Lung (tissue), 12 donors: ENCODE data around the gene IGF2R. TPM values are rescaled to one million over a fixed set of nuclear protein-coding genes. Genes with fewer than 3 reads are reported as not detected.
"Not testable (repeated sequence)": the region's sequence is repeated elsewhere in the genome, so short reads cannot be mapped to it uniquely, and the experiment has no call there.

Source experiments
- ATAC-seq: fragments of 200-7000 bp; cut with Tn5 transposase; one replicate; pipeline ENCODE4 v1.9.1; 2020; ENCODE audit warnings: moderate number of reproducible peaks; ENCODE audit not compliant: insufficient read depth, low FRiP score
- DNase-seq, 3 donors: peaks; one replicate each; pipeline ENCODE4 v3.0.0-alpha.2; 2013 to 2017
- H3K27ac ChIP-seq, 2 donors: one replicate each; pipeline ENCODE4 v1.5.1; 2013; ENCODE audit warnings: mild to moderate bottlenecking in 2 of 2, moderate library complexity in 2 of 2, control low read depth in 1 of 2, inconsistent platforms in 1 of 2, low read depth in 1 of 2, low read length in 1 of 2
- H3K27me3 ChIP-seq, 3 donors: one replicate each; pipeline ENCODE4 v1.5.1; 2013; ENCODE audit warnings: low read length in 2 of 3; ENCODE audit not compliant: control insufficient read depth in 3 of 3, insufficient read depth in 3 of 3
- H3K36me3 ChIP-seq, 4 donors: one replicate each; pipeline ENCODE4 v1.5.1; 2013; ENCODE audit warnings: low read length in 4 of 4, mild to moderate bottlenecking in 1 of 4, moderate library complexity in 1 of 4; ENCODE audit not compliant: control insufficient read depth in 4 of 4, insufficient read depth in 4 of 4
- H3K4me1 ChIP-seq, 5 donors: one replicate each; pipeline ENCODE4 v1.5.1; 2013; ENCODE audit warnings: low read length in 5 of 5, mild to moderate bottlenecking in 2 of 5, moderate library complexity in 1 of 5; ENCODE audit not compliant: control insufficient read depth in 5 of 5, insufficient read depth in 5 of 5
- H3K4me3 ChIP-seq: one replicate; pipeline ENCODE4 v1.5.1; 2013; ENCODE audit warnings: mild to moderate bottlenecking, control low read depth, moderate library complexity
- H3K9ac ChIP-seq, 2 donors: one replicate each; pipeline ENCODE4 v1.5.1; 2013; ENCODE audit warnings: low read length in 2 of 2, control low read depth in 1 of 2; ENCODE audit not compliant: insufficient read depth in 1 of 2
- H3K9me3 ChIP-seq, 4 donors: one replicate each; pipeline ENCODE4 v1.5.1; 2013; ENCODE audit warnings: low read length in 3 of 4, mild to moderate bottlenecking in 1 of 4, moderate library complexity in 1 of 4; ENCODE audit not compliant: control insufficient read depth in 4 of 4, insufficient read depth in 3 of 4
- CTCF ChIP-seq: IDR thresholded peaks from 2 replicates; pipeline ENCODE4 v1.5.1; 2012; ENCODE audit warnings: mild to moderate bottlenecking; ENCODE audit errors: control extremely low read depth, extremely low read depth
- WGBS, 2 donors: extraction: QIAGEN DNeasy Blood & Tissue Kit; methylation state at CpG; one replicate each; pipeline ENCODE4 v1.1.7; 2013; 5-methylcytosine and 5-hydroxymethylcytosine counted together
- polyA plus RNA-seq, 2 donors: library from polyadenylated mRNA; stranded (reverse); fragments of 200-250 nt; gene quantifications; one replicate each; pipeline ENCODE4 v1.2.1, GENCODE V29; 2013
- total RNA-seq, 2 donors: library from RNA; depleted of rRNA in 1 of 2; stranded (reverse); fragments of >200 nt in 1 of 2; gene quantifications; one replicate each; pipeline ENCODE4 v1.2.1, GENCODE V29; 2014 to 2021
- donor health status: control.
- donor health status: control.
- donor health status: Bipolar disorder and iron deficiency.
- donor health status: healthy.
- donor health status: DM: yes; HTN: yes; CAD: no.

IGF2R gene
- total and polyA plus RNA-seq, 4 donors = 30.0 to 125 (median 92.6) TPM

GRCh38 chr6:160121981-160122380 lies 153.1 kb downstream of the IGF2R start:
- Histone ChIP-seq H3K27me3 (no peaks in the 10 kb centered on the region), H3K9ac (no peak overlapping the region), H3K9me3 (peaks cover 0 to 10% (median 0%) of the 10 kb centered on the region in 4 donors), H3K36me3 (no peaks in the 10 kb centered on the region), H3K4me3 (no peak overlapping the region), H3K4me1 (no peaks in the 10 kb centered on the region), H3K27ac (no peak overlapping the region)
- DNase-seq (no peak), ATAC-seq (no peak)
- no peak for TF ChIP-seq CTCF
- WGBS, 2 donors = 97 to 98% methylated on average over 14 of the region's 14 CpGs

- Histone ChIP-seq H3K27me3 (no peaks in the 10 kb centered on the region), H3K9me3 (peaks cover 0 to 6% (median 0%) of the 10 kb centered on the region in 4 donors), H3K4me1 (no peaks in the 10 kb centered on the region), H3K27ac (no peak overlapping the region), H3K36me3 (no peaks in the 10 kb centered on the region), H3K4me3 (no peak overlapping the region), H3K9ac (no peak overlapping the region)
- 86% methylated on average over 5 of the region's 5 CpGs for WGBS, 2 donors
- TF ChIP-seq CTCF = no peak
- ATAC-seq = no peak
- no peak for DNase-seq
Measured at GRCh38 chr6:160122744-160123143, 153.9 kb downstream of the IGF2R start.

- DNase-seq (no peak), ATAC-seq (no peak)
- no peak overlapping the region for H3K27ac ChIP-seq
- no peak for TF ChIP-seq CTCF
- no peak overlapping the region for H3K9ac ChIP-seq
- no peaks in the 10 kb centered on the region for H3K27me3 ChIP-seq
- H3K4me3 ChIP-seq = no peak overlapping the region
- WGBS, 2 donors = 95 to 100% methylated on average over 2 of the region's 2 CpGs
- no peaks in the 10 kb centered on the region for H3K36me3 ChIP-seq
- peaks cover 0 to 3% (median 0%) of the 10 kb centered on the region in 4 donors for H3K9me3 ChIP-seq
- H3K4me1 ChIP-seq = no peaks in the 10 kb centered on the region
Measured at GRCh38 chr6:160124007-160124406, 155.1 kb downstream of the IGF2R start.

- H3K36me3 ChIP-seq = no peaks in the 10 kb centered on the region
- no peak overlapping the region for H3K27ac ChIP-seq
- 90 to 96% methylated on average over 5 of the region's 5 CpGs for WGBS, 2 donors
- ATAC-seq (peak; percentile 19), DNase-seq (no peak)
- H3K27me3 ChIP-seq = no peaks in the 10 kb centered on the region
- no peak overlapping the region for H3K4me3 ChIP-seq
- no peaks in the 10 kb centered on the region for H3K4me1 ChIP-seq
- H3K9me3 ChIP-seq = peaks cover 0 to 3% (median 0%) of the 10 kb centered on the region in 4 donors
- TF ChIP-seq CTCF = no peak
- H3K9ac ChIP-seq = no peak overlapping the region
Measured at GRCh38 chr6:160124605-160125004, 155.7 kb downstream of the IGF2R start.

GRCh38 chr6:160125105-160125504 lies 156.2 kb downstream of the IGF2R start:
- H3K4me3 ChIP-seq, H3K9me3 ChIP-seq, H3K9ac ChIP-seq, H3K4me1 ChIP-seq, H3K27me3 ChIP-seq, DNase-seq, H3K27ac ChIP-seq, H3K36me3 ChIP-seq, ATAC-seq: not testable (repeated sequence)
- whole genome bisulfite sequencing, 2 donors = 88 to 90% methylated on average over 5 of the region's 5 CpGs
